CD14-positive monocyte (primary cell): ENCODE data around the gene NMNAT3. TPM values are rescaled to one million over a fixed set of nuclear protein-coding genes. Genes with fewer than 3 reads are reported as not detected.

Experiments used
- DNase-seq, 3 donors: peaks; one replicate each; pipeline ENCODE4 v3.0.0-alpha.2; 2011 to 2022
- H2AFZ ChIP-seq: 2 replicates; pipeline ENCODE4 v1.6.0; 2012; ENCODE audit warnings: mild to moderate bottlenecking, low read depth, low read length, inconsistent platforms; ENCODE audit not compliant: insufficient read depth, poor library complexity, severe bottlenecking
- H3K27ac ChIP-seq, 2 donors: 1 replicate in 1 of 2; 2 replicates in 1 of 2; pipeline ENCODE4 v1.5.1; 2012 to 2013; ENCODE audit warnings: low read length in 2 of 2, control low read depth in 1 of 2, inconsistent platforms in 1 of 2, low read depth in 1 of 2, mild to moderate bottlenecking in 1 of 2
- H3K27me3 ChIP-seq, 2 donors: one replicate each; pipeline versions ENCODE4 v1.6.0 to v1.6.1; 2011 to 2013; ENCODE audit warnings: low read length in 2 of 2; ENCODE audit not compliant: control insufficient read depth in 2 of 2, insufficient read depth in 2 of 2
- H3K36me3 ChIP-seq, 2 donors: replicated peaks in 1 of 2; 1 replicate in 1 of 2; 2 replicates in 1 of 2; pipeline versions ENCODE4 v1.5.1 to v1.6.1; 2012 to 2013; ENCODE audit warnings: low read length in 2 of 2, control low read depth in 1 of 2, inconsistent platforms in 1 of 2, mild to moderate bottlenecking in 1 of 2; ENCODE audit not compliant: insufficient read depth in 2 of 2, control insufficient read depth in 1 of 2
- H3K4me1 ChIP-seq, 2 donors: 1 replicate in 1 of 2; 2 replicates in 1 of 2; pipeline versions ENCODE4 v1.5.1 to v1.6.1; 2012 to 2013; ENCODE audit warnings: low read length in 2 of 2, control low read depth in 1 of 2, inconsistent platforms in 1 of 2, mild to moderate bottlenecking in 1 of 2, moderate library complexity in 1 of 2; ENCODE audit not compliant: insufficient read depth in 2 of 2, control insufficient read depth in 1 of 2
- H3K4me2 ChIP-seq: replicated peaks from 2 replicates; pipeline ENCODE3; 2012; ENCODE audit warnings: low read length, moderate library complexity, mild to moderate bottlenecking; ENCODE audit not compliant: poor library complexity, severe bottlenecking; ENCODE audit errors: extremely low read depth
- H3K4me3 ChIP-seq, 3 experiments: fragments of 200-600 bp in 1 of 3; sonication (generic) in 1 of 3; replicated peaks in 1 of 3; 1 replicate in 2 of 3; 2 replicates in 1 of 3; pipeline ENCODE4 v1.5.1; 2011 to 2013; ENCODE audit warnings: low read length in 3 of 3, mild to moderate bottlenecking in 3 of 3, control low read depth in 2 of 3, low read depth in 2 of 3, inconsistent platforms in 1 of 3, moderate library complexity in 1 of 3
- H3K79me2 ChIP-seq: 2 replicates; pipeline ENCODE4 v1.6.0; 2012; ENCODE audit warnings: mild to moderate bottlenecking, control low read depth, inconsistent platforms, low read length, moderate library complexity; ENCODE audit not compliant: insufficient read depth
- H3K9ac ChIP-seq: 2 replicates; pipeline ENCODE4 v1.6.0; 2017; ENCODE audit warnings: low read length, mild to moderate bottlenecking; ENCODE audit not compliant: insufficient read depth, poor library complexity, severe bottlenecking
- H3K9me3 ChIP-seq, 2 donors: replicated peaks in 1 of 2; 1 replicate in 1 of 2; 2 replicates in 1 of 2; pipeline versions ENCODE4 v1.5.1 to v1.6.1; 2012 to 2013; ENCODE audit warnings: low read length in 2 of 2, control low read depth in 1 of 2; ENCODE audit not compliant: control insufficient read depth in 1 of 2, insufficient read depth in 1 of 2
- H4K20me1 ChIP-seq: 2 replicates; pipeline ENCODE4 v1.6.0; 2012; ENCODE audit warnings: mild to moderate bottlenecking, low read length, control low read depth, moderate library complexity; ENCODE audit not compliant: insufficient read depth
- H3K27ac Mint-ChIP-seq, 7 donors: one replicate each; pipeline ENCODE4 v1.8.0; 2020; ENCODE audit warnings: mild to moderate bottlenecking in 7 of 7, mixed read lengths in 7 of 7, moderate library complexity in 6 of 7, inconsistent platforms in 2 of 7
- H3K27me3 Mint-ChIP-seq, 3 donors: one replicate each; pipeline ENCODE4 v1.8.0; 2021 to 2022; ENCODE audit warnings: low read depth in 3 of 3, mild to moderate bottlenecking in 3 of 3, mixed read lengths in 3 of 3, moderate library complexity in 3 of 3, inconsistent platforms in 1 of 3
- H3K36me3 Mint-ChIP-seq, 2 donors: one replicate each; pipeline ENCODE4 v1.8.0; 2020; ENCODE audit warnings: mixed read lengths in 2 of 2, inconsistent platforms in 1 of 2, mild to moderate bottlenecking in 1 of 2
- H3K4me1 Mint-ChIP-seq: one replicate; pipeline ENCODE4 v1.8.0; 2020; ENCODE audit warnings: mild to moderate bottlenecking, mixed read lengths
- H3K4me3 Mint-ChIP-seq, 2 donors: one replicate each; pipeline ENCODE4 v1.8.0; 2020; ENCODE audit warnings: mild to moderate bottlenecking in 2 of 2, mixed read lengths in 2 of 2, moderate library complexity in 1 of 2
- H3K9me3 Mint-ChIP-seq, 7 donors: one replicate each; pipeline ENCODE4 v1.8.0; 2020 to 2022; ENCODE audit warnings: mixed read lengths in 7 of 7, mild to moderate bottlenecking in 6 of 7, moderate library complexity in 6 of 7, inconsistent platforms in 2 of 7
- CTCF ChIP-seq: fragments of 200-600 bp; IDR thresholded peaks from one replicate; pipeline ENCODE4 v1.8.0; 2022; ENCODE audit warnings: antibody characterized with exemption, mild to moderate bottlenecking
- WGBS: methylation state at CpG from one replicate; pipeline ENCODE4 v1.1.5; 2013; ENCODE audit warnings: missing lambda C conversion rate; ENCODE audit not compliant: insufficient coverage; 5-methylcytosine and 5-hydroxymethylcytosine counted together
- intact Hi-C, 2 donors: fragments of 100-400 bp; cut with micrococcal nuclease; formaldehyde crosslinking; loops; one replicate each; pipeline versions ENCODE4 v1.15.0 to v1.15.1; 2023
- polyA plus RNA-seq, 3 donors: library from polyadenylated mRNA; depleted of rRNA in 1 of 3; unstranded in 2 of 3; stranded (reverse) in 1 of 3; fragments of 300-500 nt in 2 of 3; fragments of >200 nt in 1 of 3; fragmentation: Illumina TruSeq in 2 of 3; gene quantifications; 1 replicate in 2 of 3; 2 replicates in 1 of 3; pipeline ENCODE4 v1.2.3, GENCODE V29; 2012 to 2021

The NMNAT3 gene
- polyA plus RNA-seq, 3 donors = 1.4 to 5.7 (median 2.9) TPM

- H3K9me3 Mint-ChIP-seq = peaks cover 0 to 8% (median 2%) of the 10 kb centered on the region in 7 donors
- H3K4me2 ChIP-seq = no peak overlapping the region
Observed at GRCh38 chr3:139652561-139652960, 25.2 kb downstream of the NMNAT3 start.

DNA sequence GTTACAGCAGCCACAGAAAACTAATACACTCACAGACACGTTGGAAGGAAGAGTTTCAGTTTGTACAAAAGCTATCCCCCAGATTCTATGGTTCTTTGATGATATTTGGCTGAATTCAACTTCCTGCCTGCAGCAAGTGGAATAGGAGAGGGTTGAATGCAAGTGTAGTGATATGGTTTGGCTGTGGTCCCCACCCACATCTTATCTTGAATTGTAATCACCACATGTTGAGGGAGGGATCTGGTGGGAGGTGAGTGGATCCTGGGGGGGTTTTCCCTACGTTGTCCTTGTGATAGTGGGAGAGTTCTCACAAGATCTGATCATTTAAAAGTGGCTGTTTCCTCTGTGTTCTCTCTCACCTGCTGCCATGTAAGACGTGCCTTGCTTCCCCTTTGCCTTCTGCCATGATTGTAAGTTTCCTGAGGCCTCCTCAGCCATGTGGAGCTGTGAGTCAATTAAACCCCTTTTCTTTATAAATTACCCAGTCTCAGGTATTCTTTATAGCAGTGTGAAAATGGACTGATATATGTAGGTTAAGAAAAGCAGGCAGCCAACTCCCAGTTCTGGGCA lies 29.8 kb downstream of the NMNAT3 start:
- peaks cover 0 to 3% of the 10 kb centered on the region in 2 donors for H3K9me3 ChIP-seq
- WGBS = no CpG with 5 or more reads among the region's 3 CpGs
- no peak overlapping the region for H3K9ac ChIP-seq
- intact Hi-C loops = no loop called here
- H3K79me2 ChIP-seq = no peaks in the 10 kb centered on the region
- no peak for TF ChIP-seq CTCF
- H3K4me1 ChIP-seq = peaks cover 9 to 18% of the 10 kb centered on the region in 2 donors
- H3K36me3 ChIP-seq = no peaks in the 10 kb centered on the region
- H4K20me1 ChIP-seq = no peaks in the 10 kb centered on the region
- no peak overlapping the region for H2AFZ ChIP-seq
- no peaks in the 10 kb centered on the region for H3K27me3 ChIP-seq
- Mint-ChIP-seq H3K27ac (no peak overlapping the region), H3K4me1 (peaks cover 40% of the 10 kb centered on the region), H3K4me3 (no peak overlapping the region), H3K27me3 (no peaks in the 10 kb centered on the region), H3K36me3 (peaks cover 4 to 5% of the 10 kb centered on the region in 2 donors), H3K9me3 (peaks cover 0 to 15% (median 5%) of the 10 kb centered on the region in 7 donors)
- no peak overlapping the region for H3K27ac ChIP-seq
- DNase-seq = no peak
- H3K4me3 ChIP-seq = no peak overlapping the region
- no peak overlapping the region for H3K4me2 ChIP-seq

More at GRCh38 chr3:139652561-139652960, 25.2 kb downstream of the NMNAT3 start:
- no peaks in the 10 kb centered on the region for H4K20me1 ChIP-seq
- peaks cover 0 to 3% of the 10 kb centered on the region in 2 donors for H3K9me3 ChIP-seq
- H3K4me3 ChIP-seq = no peak overlapping the region
- H3K9ac ChIP-seq = no peak overlapping the region
- Mint-ChIP-seq H3K27me3 (peaks cover 0 to 2% (median 0%) of the 10 kb centered on the region in 3 donors), H3K4me3 (no peak overlapping the region), H3K36me3 (peaks cover 0 to 5% of the 10 kb centered on the region in 2 donors), H3K4me1 (peaks cover 30% of the 10 kb centered on the region), H3K27ac (peak overlapping the region in 1 of 7 donors; percentile 35)
- no peaks in the 10 kb centered on the region for H3K27me3 ChIP-seq
- no peaks in the 10 kb centered on the region for H3K79me2 ChIP-seq
- WGBS = no CpG with 5 or more reads among the region's 3 CpGs
- no peak overlapping the region for H2AFZ ChIP-seq
- H3K4me1 ChIP-seq = peaks cover 8% of the 10 kb centered on the region in 2 donors
- intact Hi-C loops = no loop called here
- no peak for TF ChIP-seq CTCF
- H3K27ac ChIP-seq = no peak overlapping the region
- DNase-seq = no peak
- no peaks in the 10 kb centered on the region for H3K36me3 ChIP-seq
